HPDE6-E6E7 (cell line): ENCODE measurements around the gene S100A5.

Experiments
- DNase-seq: peaks from one replicate; pipeline ENCODE4 v3.0.0; 2011; ENCODE audit warnings: missing footprints; ENCODE audit errors: extremely low spot score

Gene S100A5

DNA sequence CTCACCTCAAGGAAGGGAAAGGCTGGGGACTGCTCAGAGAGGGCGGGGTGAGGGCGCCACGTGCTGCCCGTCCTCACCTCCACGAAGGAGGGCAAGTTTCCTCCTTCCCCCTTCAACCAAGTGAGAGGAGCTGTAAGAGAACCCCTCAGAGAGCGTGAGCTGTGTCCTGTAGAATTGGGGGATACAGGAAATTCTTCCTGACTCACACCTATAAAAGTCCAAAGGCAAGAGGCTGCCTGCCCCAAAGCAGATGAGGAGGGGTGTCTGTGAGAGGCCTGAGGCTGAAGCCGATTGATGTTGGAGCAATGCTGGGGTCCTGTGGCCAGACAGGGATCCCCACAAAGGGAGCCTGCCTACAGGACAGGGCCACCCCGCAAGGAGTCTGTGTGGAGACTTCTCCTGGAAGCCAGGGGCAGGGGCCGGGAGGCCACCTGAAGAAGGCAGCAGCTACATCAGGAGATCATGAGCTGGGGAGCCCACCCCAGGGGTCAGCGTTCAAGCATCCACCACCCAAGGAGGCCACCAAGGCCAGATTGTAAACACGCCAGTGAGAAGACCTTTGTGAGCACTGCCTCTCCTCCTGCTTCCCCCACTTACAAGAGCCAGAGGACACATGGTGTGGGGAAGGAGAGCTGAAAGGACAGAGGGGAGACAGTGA, 32.7 kb downstream of the S100A5 start:
- DNase-seq: no peak

DNA sequence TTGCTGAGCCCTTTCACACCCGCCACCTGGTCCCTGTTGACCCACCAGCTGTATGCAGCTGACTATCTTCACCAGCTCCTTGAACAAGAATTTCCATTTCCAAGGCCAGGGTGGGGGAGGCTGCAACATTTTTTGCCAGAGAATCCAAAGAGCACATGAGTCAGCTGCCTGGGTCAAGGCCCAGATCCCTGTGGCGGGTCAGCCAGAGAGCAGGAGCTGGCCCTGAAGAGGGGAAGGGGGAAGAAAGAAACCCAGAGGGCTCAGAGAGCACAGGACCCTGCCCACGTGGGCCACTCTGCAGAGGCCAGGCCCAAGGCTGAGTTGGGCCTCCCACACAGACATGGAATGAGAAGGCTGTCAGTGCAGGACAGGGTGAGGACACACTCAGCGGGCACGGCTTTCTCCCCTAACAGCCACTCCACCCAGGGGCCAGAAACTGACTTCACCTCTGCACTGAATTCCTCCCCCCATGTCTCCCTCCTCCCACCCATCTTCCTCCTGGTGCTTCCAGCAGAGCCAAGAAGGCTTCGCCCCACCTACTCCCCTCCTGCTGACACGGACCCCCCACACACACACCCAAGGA, 33.8 kb downstream of the S100A5 start:
- DNase-seq: no peak

DNA sequence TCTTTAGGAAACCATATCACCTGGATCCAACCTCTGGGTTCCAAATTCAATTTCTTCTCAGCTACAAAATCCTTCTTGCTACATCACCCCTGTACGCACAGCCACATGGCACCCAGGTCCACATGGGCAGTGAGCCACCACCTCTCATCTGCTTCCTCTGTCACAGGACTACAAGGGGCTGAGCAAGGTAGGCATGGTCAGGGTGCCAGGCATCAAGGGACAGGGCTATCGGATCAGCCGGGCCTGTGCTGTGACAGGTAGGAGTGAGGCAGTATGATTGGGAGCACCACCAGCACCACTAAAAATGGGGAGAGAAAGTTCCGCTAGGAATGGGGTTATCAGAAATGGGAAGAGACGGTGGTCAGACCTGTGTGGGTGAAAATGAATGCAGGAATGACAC, 34.3 kb downstream of the S100A5 start:
- no peak for DNase-seq

DNA sequence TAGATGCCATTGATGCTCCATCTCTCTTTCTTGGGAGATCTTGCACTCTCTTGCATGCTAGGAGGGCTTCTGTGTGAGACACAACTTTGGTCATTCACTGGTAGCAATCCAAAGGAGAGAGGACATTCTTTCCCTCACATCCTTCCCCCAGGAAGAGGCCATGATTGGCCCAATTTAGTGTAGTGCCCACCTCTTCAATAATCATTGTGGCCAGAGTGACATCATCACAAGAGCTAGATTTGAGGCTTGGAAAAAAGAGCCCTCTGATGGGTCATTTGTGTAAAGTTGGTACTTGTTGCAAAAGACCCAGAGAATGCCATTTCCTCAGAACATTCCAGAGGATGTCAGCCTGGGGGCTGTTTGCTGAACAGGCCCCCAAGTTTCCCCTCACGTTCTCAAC, 35.2 kb downstream of the S100A5 start:
- DNase-seq: no peak

DNA sequence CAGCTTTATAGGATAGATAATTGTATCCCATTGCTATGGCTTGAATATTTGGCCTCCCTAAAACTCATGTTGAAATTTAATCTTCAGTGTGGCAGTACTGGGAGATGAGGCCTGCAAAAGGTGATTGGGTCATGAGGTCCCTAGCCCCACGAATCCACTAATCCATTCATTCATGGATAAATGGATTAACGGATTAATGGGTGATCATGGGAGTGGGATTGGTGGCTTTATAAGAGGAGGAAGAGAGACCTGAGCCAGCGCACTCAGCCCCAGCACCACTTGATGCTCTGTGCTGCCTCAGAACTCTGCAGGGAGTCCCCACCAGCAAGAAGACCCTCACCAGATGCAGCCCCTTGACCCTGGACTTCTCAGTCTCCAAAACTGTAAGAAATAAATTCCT, 37.0 kb downstream of the S100A5 start:
- DNase-seq: no peak

DNA sequence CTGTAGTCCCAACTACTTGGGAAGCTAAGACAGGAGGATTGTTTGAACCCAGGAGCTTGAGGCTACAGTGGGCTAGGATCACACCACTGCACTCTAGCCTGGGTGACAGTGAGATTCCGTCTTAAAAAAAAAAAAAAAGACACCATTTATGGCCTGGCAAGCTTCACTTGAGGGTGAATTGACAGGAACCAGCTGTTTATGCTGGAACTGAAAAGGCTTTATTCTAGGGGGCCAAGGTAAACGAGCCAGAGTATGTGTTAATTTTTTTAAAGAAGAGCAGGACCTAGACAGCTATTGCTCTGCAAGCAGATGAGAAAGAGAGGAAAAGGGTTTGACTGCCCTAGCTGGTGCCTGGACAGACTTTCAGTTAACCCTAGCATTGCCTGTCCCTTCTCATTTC, 42.0 kb downstream of the S100A5 start:
- DNase-seq: no peak

DNA sequence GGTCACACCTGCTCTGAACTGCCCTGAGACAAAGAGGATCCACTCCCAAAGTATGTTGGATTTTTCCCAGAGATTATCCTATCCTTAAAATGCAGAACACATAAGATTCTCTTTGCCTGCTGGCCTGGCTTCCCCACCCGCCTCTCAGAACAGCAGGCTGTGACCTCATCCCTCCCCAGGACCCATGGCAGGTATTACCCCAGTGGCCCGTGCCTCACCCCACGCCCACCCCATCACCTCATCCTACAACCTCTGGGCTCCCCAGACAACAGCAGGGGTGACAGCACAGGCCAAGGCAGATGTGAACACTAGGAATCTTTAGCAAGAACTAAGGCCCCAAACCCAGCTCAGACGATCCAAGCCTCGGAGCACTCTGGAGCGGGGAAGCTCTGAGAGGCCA, 45.2 kb downstream of the S100A5 start:
- no peak for DNase-seq

DNA sequence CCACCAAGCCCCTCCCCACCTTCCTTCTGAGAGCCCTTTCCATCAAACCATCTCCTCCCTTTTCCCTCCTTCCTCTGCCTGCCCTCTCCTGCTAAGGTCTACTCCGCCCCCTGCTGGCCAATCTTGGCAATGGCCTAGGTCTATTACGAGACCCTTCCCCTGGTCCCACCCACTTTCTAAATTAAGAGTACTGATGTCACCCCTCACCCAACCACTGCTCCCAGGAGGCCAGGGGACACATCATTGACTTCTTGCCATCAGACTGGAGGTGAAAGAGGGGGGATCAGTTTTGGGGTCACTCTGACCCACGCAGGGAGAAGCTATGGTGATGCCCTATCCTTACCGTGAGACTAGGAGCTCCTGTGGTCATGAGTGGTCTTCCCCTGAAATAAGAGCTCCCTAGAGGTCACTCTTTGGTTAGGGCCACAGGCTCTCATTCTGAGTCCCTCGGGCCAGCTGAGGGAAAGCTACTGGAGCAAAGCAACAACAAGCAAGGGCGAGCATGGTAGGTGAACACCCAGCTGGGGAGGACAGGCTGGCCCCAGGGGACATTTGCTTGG, 45.7 kb downstream of the S100A5 start:
- no peak for DNase-seq

DNA sequence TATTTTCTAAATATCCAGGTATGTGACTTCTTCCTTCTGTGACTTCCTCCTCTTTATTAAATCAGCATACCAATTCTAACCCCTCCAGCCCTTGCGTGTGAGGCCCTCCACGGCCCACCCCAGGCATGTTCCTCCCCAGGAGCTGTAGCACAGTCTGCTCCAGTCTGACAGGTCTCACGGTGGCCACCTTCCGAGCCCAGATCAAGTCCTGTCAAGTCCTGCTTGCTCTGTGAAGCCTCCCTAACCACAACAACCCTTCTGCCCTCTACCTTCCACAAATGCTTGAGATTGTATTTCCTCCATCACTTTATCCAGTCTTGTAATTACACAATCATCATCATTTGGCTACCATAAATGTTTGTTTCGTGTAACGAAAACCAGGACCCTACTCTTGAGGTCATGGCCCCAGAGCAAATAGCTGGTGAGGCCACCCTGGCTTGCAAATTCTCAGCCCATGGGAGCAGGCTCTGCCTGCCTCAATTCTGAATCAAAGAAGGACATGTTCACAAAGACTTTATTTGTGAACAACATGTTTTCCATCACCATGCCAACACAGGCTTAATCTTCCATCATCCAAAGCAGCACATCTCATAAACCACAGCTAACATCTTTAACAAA, 47.3 kb downstream of the S100A5 start:
- DNase-seq: peak; percentile 64

DNA sequence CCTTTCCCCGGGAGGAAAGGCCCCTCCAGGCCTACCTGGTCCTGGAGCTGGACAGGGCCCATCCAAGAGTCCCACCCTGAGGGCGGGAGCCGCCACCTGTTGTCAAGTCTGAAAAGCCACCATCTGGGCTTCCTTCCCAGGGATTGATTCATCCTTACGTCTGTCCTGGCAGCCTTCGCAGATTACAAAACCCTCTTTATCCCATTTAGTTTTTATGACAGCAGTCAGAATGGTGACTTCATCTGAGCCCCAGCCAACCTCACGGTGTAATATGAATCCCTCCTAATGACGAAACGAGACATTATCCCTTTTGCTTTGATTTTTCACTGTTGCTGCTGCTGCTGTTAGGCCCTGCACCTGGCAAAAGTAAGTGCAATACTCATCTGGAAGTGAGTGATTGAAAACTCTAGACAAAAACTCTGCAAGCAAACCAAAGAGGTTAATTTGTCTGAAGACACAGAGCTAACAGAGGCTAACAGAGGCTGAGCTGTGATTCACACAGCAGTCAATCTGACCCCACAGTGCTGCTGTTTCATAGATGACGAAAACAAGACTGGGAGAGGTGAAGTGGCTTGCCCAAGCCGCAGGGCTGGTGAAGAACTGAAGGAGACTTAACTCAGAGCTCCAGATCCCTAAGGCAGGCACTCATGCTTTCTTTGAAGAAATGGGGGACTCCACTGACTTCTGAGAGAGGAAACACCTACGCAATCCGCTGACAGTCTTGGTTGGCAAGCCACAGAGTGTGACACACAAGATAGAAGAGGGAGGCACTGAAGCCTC, 50.3 kb downstream of the S100A5 start:
- peak; percentile 89 for DNase-seq

DNA sequence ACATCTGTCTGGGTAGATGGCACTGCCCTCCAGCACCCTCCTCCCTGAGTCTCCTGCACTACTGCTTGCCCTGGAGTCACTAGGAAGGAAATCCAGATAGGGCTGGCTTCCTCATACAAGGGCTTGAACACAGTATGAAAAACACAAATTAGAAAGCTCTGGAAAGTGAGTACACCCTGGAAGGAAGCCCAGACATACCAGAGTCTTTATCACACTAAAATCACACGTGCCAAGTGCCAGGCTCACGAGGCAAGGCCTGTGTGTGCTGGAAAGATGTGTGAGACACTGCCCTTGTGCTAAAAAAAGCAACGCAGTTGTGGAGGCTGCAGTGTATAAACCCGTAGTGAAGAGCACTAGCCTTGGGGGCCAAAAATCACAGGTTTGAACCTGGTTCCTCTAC, 52.0 kb downstream of the S100A5 start:
- DNase-seq: no peak

DNA sequence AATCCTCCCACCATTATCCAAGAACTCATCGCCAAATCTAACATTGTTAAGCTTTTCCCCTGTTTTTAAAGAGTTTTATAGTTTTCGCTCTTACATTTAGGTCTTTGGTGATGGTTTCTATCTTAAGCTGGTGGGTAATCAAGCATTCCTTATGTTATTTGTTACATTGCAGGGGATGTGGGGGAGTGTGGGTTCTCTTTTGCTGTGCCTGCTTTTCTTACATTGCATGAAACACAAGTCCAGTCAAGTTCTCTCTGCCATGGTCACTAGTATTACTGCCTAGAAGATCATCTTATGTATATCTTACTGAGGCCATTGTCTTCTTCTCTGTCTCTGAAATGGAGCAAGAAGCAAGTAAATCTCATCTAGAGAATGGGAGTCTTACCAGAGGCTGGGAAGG, 53.0 kb downstream of the S100A5 start:
- no peak for DNase-seq
